Gastroesophageal sphincter (tissue), 3 donors: ENCODE data around the gene ZNF521.

Source experiments
- POLR2A ChIP-seq, 2 donors: fragments of 450-650 bp; IDR thresholded peaks; one replicate each; pipeline ENCODE4 v1.6.1; 2017; ENCODE audit warnings: antibody characterized with exemption in 2 of 2, mild to moderate bottlenecking in 2 of 2, moderate library complexity in 1 of 2
- TF ChIP-seq, protein P1 (sequence below), 4 experiments: fragments of 200-600 bp in 2 of 4; fragments of 450-650 bp in 2 of 4; sonication (generic) in 1 of 4; IDR thresholded peaks; one replicate each; pipeline ENCODE4 v1.5.1; 2017 to 2019; ENCODE audit warnings: antibody characterized with exemption in 4 of 4, mild to moderate bottlenecking in 2 of 4, moderate library complexity in 2 of 4

DNA sequence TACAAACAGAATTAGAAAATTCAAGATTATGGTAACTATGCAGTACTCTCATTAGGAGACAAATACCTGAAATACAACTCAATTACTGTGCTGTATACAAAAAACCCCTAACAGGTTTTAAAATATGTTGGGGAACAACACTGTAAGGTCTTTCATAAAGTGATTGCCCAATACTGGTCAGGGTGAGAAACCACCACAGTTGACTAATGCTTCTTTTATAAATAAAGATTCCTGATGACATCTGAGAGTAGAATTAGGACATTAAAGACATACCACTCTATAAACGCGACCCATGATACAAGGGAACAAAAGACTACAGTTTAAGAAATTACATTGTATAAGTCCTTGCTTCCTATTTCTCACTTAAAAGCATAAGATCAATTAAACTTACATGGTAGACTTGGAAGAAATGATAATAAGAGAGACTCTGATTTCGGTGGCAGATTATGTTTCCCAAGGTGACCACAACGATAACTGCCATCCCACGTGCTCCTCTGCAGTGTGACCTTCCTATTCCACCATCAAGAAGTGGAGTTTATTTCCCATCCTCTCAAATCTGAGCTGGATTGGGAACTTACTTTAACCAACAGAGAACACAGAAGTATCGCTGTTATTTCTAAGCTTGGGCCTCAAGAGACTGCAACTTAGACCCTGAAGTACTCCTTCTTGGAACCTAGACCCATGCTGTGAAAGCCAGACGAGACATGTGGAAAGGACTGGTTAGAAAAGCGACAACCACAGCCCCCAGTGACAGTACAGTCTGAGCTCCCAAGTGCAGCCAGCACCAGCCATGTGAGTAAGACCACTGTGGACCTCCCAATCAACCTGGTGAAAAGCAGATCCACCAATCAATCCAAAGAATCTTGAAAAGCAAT, 52.3 kb downstream of the ZNF521 start:
- TF ChIP-seq POLR2A (IDR thresholded peaks at IDR 0.05) = no peak
- TF ChIP-seq, protein P1, sequence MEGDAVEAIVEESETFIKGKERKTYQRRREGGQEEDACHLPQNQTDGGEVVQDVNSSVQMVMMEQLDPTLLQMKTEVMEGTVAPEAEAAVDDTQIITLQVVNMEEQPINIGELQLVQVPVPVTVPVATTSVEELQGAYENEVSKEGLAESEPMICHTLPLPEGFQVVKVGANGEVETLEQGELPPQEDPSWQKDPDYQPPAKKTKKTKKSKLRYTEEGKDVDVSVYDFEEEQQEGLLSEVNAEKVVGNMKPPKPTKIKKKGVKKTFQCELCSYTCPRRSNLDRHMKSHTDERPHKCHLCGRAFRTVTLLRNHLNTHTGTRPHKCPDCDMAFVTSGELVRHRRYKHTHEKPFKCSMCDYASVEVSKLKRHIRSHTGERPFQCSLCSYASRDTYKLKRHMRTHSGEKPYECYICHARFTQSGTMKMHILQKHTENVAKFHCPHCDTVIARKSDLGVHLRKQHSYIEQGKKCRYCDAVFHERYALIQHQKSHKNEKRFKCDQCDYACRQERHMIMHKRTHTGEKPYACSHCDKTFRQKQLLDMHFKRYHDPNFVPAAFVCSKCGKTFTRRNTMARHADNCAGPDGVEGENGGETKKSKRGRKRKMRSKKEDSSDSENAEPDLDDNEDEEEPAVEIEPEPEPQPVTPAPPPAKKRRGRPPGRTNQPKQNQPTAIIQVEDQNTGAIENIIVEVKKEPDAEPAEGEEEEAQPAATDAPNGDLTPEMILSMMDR (IDR thresholded peaks at IDR 0.05) = no peak
